GM11168 (cell line): ENCODE measurements around the gene DZIP1L.
"Not testable (repeated sequence)": the region's sequence is repeated elsewhere in the genome, so short reads cannot be mapped to it uniquely, and the experiment has no call there.

Source experiments
- in situ Hi-C: fragments of 300-500 bp; cut with MboI; formaldehyde crosslinking; loops from one replicate; pipeline ENCODE4 v1.12.0; 2022; ENCODE audit warnings: low sequenced_read_pairs; ENCODE audit not compliant: unreplicated experiment

The DZIP1L gene

GRCh38 chr3:138114988-138115971, at the start of gene DZIP1L:
Gene DZIP1L (minus strand): TSS chr3:138115608. CDS start chr3:138103971, 11,637 bp downstream.
- in situ Hi-C loops: loop anchor here (5.0 kb wide), 1 partner anchor 48 kb away; no protein-coding TSS in a partner anchor

- in situ Hi-C loops: no loop called here
Observed at GRCh38 chr3:138165061-138165460, 49.7 kb upstream of the DZIP1L start.

- in situ Hi-C loops: no loop called here
Observed at GRCh38 chr3:138157743-138158142, 42.3 kb upstream of the DZIP1L start.

GRCh38 chr3:138154534-138154933, 39.1 kb upstream of the DZIP1L start:
- in situ Hi-C loops: no loop called here

GRCh38 chr3:138148503-138148902, 33.1 kb upstream of the DZIP1L start:
- in situ Hi-C loops: no loop called here

- in situ Hi-C loops: not testable (repeated sequence)
Observed at GRCh38 chr3:138142181-138142580, 26.8 kb upstream of the DZIP1L start.

GRCh38 chr3:138140940-138141339, 25.5 kb upstream of the DZIP1L start:
- in situ Hi-C loops: no loop called here

GRCh38 chr3:138139691-138140090, 24.3 kb upstream of the DZIP1L start:
- in situ Hi-C loops: no loop called here

GRCh38 chr3:138137861-138138260, 22.5 kb upstream of the DZIP1L start:
- in situ Hi-C loops: no loop called here

GRCh38 chr3:138136201-138136600, 20.8 kb upstream of the DZIP1L start:
- in situ Hi-C loops: no loop called here

- in situ Hi-C loops: no loop called here
Observed at GRCh38 chr3:138135833-138136194, 20.4 kb upstream of the DZIP1L start.

GRCh38 chr3:138135146-138135832, 19.9 kb upstream of the DZIP1L start:
- in situ Hi-C loops: no loop called here

- in situ Hi-C loops: no loop called here
Observed at GRCh38 chr3:138132239-138132638, 16.8 kb upstream of the DZIP1L start, which contains the start of gene A4GNT. Gene A4GNT (minus strand): TSS chr3:138132390. CDS start chr3:138131256, 1,134 bp downstream.

GRCh38 chr3:138127636-138128365, 12.4 kb upstream of the DZIP1L start:
- in situ Hi-C loops: no loop called here

GRCh38 chr3:138125548-138126221, 10.3 kb upstream of the DZIP1L start:
- in situ Hi-C loops: no loop called here

GRCh38 chr3:138124706-138125355, 9.4 kb upstream of the DZIP1L start:
- in situ Hi-C loops: no loop called here

GRCh38 chr3:138124188-138124587, 8.8 kb upstream of the DZIP1L start:
- in situ Hi-C loops: no loop called here

- in situ Hi-C loops: loop anchor here (5.0 kb wide), 1 partner anchor 52 kb away; no protein-coding TSS in a partner anchor
Observed at GRCh38 chr3:138119423-138119766, 4.0 kb upstream of the DZIP1L start.
